WTC11 (cell line): Measurements from ENCODE around the gene NEURL1. TPM values are rescaled to one million over a fixed set of nuclear protein-coding genes. Genes with fewer than 3 reads are reported as not detected.

Experiments
- ATAC-seq: fragments of 200-7000 bp; cut with Tn5 transposase; 2 replicates; pipeline ENCODE4 v1.10.0; 2021; ENCODE audit warnings: mild to moderate bottlenecking, moderate library complexity
- CTCF ChIA-PET: fragments of 300-600 bp; sonication (Branson Sonifier 250); formaldehyde crosslinking; loops from one replicate; lab custom pipeline; 2021; ENCODE audit warnings: antibody characterized with exemption; lab: Charles Lee
- POLR2A ChIA-PET: fragments of 350-600 bp; sonication (Branson Sonifier 250); formaldehyde crosslinking; loops from one replicate; lab custom pipeline; 2021; ENCODE audit warnings: antibody characterized with exemption; lab: Charles Lee
- DNase-seq: peaks from one replicate; pipeline ENCODE4 v3.0.0; 2021; ENCODE audit warnings: low spot score
- H3K27ac Mint-ChIP-seq: 2 replicates; pipeline ENCODE4 v1.8.0; 2021; ENCODE audit warnings: mixed read lengths
- H3K27me3 Mint-ChIP-seq: 2 replicates; pipeline ENCODE4 v1.8.0; 2021; ENCODE audit warnings: low read depth, mild to moderate bottlenecking, moderate library complexity, mixed read lengths
- H3K36me3 Mint-ChIP-seq: 2 replicates; pipeline ENCODE4 v1.8.0; 2021; ENCODE audit warnings: mixed read lengths
- H3K4me1 Mint-ChIP-seq: 2 replicates; pipeline ENCODE4 v1.8.0; 2022; ENCODE audit warnings: mixed read lengths
- H3K4me3 Mint-ChIP-seq: 2 replicates; pipeline ENCODE4 v1.8.0; 2021; ENCODE audit warnings: mild to moderate bottlenecking, moderate library complexity, mixed read lengths
- H3K9me3 Mint-ChIP-seq: 2 replicates; pipeline ENCODE4 v1.8.0; 2021; ENCODE audit warnings: mixed read lengths
- IRF2 ChIP-seq: sonication (generic); formaldehyde crosslinking; IDR thresholded peaks from 2 replicates; pipeline ENCODE4 v1.8.0; 2022; ENCODE audit warnings: low read depth, missing genetic modification reagents, borderline replicate concordance
- NR3C1 ChIP-seq: sonication (generic); formaldehyde crosslinking; conservative IDR thresholded peaks from 2 replicates; pipeline ENCODE4 v1.8.1; 2023; ENCODE audit warnings: low read depth, mild to moderate bottlenecking, missing genetic modification reagents
- SOX15 ChIP-seq: fragments of 250-450 bp; sonication (Bioruptor Pico); IDR thresholded peaks from 2 replicates; pipeline ENCODE4 v1.9.0; 2021; ENCODE audit warnings: mild to moderate bottlenecking
- ZNF121 ChIP-seq: sonication (generic); formaldehyde crosslinking; IDR thresholded peaks from 2 replicates; pipeline ENCODE4 v1.8.0; 2023; ENCODE audit warnings: missing genetic modification reagents
- ZNF396 ChIP-seq: fragments of 250-450 bp; sonication (Bioruptor Pico); IDR thresholded peaks from 2 replicates; pipeline ENCODE4 v1.8.0; 2021; ENCODE audit warnings: mild to moderate bottlenecking, moderate library complexity, borderline replicate concordance
- ZNF416 ChIP-seq: fragments of 250-450 bp; sonication (Bioruptor Pico); IDR thresholded peaks from 2 replicates; pipeline ENCODE4 v1.9.0; 2021; ENCODE audit warnings: mild to moderate bottlenecking, inconsistent platforms
- total RNA-seq: library from RNA; stranded (reverse); gene quantifications from 3 replicates; pipeline ENCODE4 v1.2.3, GENCODE V29; 2021
- TF ChIP-seq, protein P1 (sequence below): fragments of 200-600 bp; IDR thresholded peaks from 2 replicates; pipeline ENCODE4 v1.8.0; 2022; ENCODE audit warnings: antibody characterized with exemption
- TF ChIP-seq, protein P2 (sequence below): fragments of 250-450 bp; sonication (Bioruptor Pico); IDR thresholded peaks from 2 replicates; pipeline ENCODE4 v1.9.0; 2021; ENCODE audit warnings: mild to moderate bottlenecking, borderline replicate concordance
- TF ChIP-seq, protein P3 (sequence below): sonication (generic); formaldehyde crosslinking; IDR thresholded peaks from 2 replicates; pipeline ENCODE4 v1.8.1; 2022; ENCODE audit warnings: low read depth, mild to moderate bottlenecking, moderate library complexity, missing genetic modification reagents, borderline replicate concordance
- TF ChIP-seq, protein P4 (sequence below): fragments of 250-450 bp; sonication (Bioruptor Pico); IDR thresholded peaks from 2 replicates; pipeline ENCODE4 v1.9.0; 2021; ENCODE audit warnings: mild to moderate bottlenecking
- TF ChIP-seq, protein P5 (sequence below): fragments of 250-450 bp; sonication (Bioruptor Pico); IDR thresholded peaks from 2 replicates; pipeline ENCODE4 v1.8.0; 2021; ENCODE audit warnings: mild to moderate bottlenecking

Gene NEURL1
- total RNA-seq, 1 experiment from 2014 or later: 1.2 TPM

- TF ChIP-seq SOX15: no peak
Observed at GRCh38 chr10:103449208-103450144, 44.0 kb upstream of the NEURL1 start (continued).

DNA sequence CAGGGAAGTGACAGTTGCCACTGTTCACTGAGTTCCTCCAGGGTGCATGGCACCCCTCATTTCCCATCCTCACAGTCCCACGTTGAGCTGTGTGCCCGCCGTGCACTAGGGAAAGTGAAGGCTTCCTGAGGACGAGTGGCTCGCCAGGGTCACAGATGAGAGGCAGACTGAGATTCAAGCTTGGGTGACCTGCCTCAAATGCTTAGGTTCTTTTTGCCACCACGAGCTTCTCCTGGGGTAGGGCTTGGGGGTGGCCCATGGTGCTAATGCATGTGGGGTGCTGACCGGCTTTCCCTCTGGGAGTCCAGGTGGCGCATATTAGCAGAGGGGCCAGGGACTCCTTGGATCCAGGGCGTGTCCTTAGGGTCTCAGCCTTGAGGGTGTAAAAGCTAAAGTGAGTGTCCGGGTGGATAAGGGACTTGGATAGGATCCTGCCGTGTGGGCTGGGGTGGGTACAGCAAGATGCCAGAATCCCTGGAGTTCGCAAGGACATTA is 43.3 kb upstream of the NEURL1 start:
- no peak for DNase-seq
- Mint-ChIP-seq H3K4me1 (peaks cover 7% of the 10 kb centered on the region; the same call in 1 of the 2 replicates), H3K9me3 (no peaks in the 10 kb centered on the region), H3K4me3 (no peak overlapping the region), H3K27me3 (no peaks in the 10 kb centered on the region), H3K27ac (no peak overlapping the region), H3K36me3 (peaks cover 19% of the 10 kb centered on the region)
- TF ChIP-seq NR3C1: no peak
- TF ChIP-seq, protein P1, sequence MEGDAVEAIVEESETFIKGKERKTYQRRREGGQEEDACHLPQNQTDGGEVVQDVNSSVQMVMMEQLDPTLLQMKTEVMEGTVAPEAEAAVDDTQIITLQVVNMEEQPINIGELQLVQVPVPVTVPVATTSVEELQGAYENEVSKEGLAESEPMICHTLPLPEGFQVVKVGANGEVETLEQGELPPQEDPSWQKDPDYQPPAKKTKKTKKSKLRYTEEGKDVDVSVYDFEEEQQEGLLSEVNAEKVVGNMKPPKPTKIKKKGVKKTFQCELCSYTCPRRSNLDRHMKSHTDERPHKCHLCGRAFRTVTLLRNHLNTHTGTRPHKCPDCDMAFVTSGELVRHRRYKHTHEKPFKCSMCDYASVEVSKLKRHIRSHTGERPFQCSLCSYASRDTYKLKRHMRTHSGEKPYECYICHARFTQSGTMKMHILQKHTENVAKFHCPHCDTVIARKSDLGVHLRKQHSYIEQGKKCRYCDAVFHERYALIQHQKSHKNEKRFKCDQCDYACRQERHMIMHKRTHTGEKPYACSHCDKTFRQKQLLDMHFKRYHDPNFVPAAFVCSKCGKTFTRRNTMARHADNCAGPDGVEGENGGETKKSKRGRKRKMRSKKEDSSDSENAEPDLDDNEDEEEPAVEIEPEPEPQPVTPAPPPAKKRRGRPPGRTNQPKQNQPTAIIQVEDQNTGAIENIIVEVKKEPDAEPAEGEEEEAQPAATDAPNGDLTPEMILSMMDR: no peak
- no peak for TF ChIP-seq ZNF416 (CRISPR knock-in tag)
- TF ChIP-seq, protein P2, sequence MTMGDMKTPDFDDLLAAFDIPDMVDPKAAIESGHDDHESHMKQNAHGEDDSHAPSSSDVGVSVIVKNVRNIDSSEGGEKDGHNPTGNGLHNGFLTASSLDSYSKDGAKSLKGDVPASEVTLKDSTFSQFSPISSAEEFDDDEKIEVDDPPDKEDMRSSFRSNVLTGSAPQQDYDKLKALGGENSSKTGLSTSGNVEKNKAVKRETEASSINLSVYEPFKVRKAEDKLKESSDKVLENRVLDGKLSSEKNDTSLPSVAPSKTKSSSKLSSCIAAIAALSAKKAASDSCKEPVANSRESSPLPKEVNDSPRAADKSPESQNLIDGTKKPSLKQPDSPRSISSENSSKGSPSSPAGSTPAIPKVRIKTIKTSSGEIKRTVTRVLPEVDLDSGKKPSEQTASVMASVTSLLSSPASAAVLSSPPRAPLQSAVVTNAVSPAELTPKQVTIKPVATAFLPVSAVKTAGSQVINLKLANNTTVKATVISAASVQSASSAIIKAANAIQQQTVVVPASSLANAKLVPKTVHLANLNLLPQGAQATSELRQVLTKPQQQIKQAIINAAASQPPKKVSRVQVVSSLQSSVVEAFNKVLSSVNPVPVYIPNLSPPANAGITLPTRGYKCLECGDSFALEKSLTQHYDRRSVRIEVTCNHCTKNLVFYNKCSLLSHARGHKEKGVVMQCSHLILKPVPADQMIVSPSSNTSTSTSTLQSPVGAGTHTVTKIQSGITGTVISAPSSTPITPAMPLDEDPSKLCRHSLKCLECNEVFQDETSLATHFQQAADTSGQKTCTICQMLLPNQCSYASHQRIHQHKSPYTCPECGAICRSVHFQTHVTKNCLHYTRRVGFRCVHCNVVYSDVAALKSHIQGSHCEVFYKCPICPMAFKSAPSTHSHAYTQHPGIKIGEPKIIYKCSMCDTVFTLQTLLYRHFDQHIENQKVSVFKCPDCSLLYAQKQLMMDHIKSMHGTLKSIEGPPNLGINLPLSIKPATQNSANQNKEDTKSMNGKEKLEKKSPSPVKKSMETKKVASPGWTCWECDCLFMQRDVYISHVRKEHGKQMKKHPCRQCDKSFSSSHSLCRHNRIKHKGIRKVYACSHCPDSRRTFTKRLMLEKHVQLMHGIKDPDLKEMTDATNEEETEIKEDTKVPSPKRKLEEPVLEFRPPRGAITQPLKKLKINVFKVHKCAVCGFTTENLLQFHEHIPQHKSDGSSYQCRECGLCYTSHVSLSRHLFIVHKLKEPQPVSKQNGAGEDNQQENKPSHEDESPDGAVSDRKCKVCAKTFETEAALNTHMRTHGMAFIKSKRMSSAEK: no peak
- TF ChIP-seq ZNF121 (CRISPR knock-in tag): no peak
- TF ChIP-seq, protein P3, sequence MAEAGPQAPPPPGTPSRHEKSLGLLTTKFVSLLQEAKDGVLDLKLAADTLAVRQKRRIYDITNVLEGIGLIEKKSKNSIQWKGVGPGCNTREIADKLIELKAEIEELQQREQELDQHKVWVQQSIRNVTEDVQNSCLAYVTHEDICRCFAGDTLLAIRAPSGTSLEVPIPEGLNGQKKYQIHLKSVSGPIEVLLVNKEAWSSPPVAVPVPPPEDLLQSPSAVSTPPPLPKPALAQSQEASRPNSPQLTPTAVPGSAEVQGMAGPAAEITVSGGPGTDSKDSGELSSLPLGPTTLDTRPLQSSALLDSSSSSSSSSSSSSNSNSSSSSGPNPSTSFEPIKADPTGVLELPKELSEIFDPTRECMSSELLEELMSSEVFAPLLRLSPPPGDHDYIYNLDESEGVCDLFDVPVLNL (CRISPR knock-in tag): no peak
- TF ChIP-seq, protein P4, sequence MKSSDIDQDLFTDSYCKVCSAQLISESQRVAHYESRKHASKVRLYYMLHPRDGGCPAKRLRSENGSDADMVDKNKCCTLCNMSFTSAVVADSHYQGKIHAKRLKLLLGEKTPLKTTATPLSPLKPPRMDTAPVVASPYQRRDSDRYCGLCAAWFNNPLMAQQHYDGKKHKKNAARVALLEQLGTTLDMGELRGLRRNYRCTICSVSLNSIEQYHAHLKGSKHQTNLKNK (CRISPR knock-in tag): no peak
- TF ChIP-seq IRF2: no peak
- TF ChIP-seq, protein P5, sequence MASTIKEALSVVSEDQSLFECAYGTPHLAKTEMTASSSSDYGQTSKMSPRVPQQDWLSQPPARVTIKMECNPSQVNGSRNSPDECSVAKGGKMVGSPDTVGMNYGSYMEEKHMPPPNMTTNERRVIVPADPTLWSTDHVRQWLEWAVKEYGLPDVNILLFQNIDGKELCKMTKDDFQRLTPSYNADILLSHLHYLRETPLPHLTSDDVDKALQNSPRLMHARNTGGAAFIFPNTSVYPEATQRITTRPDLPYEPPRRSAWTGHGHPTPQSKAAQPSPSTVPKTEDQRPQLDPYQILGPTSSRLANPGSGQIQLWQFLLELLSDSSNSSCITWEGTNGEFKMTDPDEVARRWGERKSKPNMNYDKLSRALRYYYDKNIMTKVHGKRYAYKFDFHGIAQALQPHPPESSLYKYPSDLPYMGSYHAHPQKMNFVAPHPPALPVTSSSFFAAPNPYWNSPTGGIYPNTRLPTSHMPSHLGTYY (CRISPR knock-in tag): no peak
- no peak for TF ChIP-seq ZNF396 (CRISPR knock-in tag)
- POLR2A ChIA-PET: no interaction called here
- ATAC-seq: no peak
- CTCF ChIA-PET: interaction anchor here (2.5 to 5.7 kb wide), 3 partner anchors 26 to 114 kb away, joined by 9 to 49 read pairs (median 29); no protein-coding TSS in a partner anchor
